Activated naive CD4-positive, alpha-beta T cell treated with anti-CD3 and anti-CD28 coated beads, Interleukin-2, amount 50 U/mL, for 16 hours (primary cell): ENCODE results near the gene RNH1.

Experiments used
- DNase-seq: peaks from one replicate; pipeline ENCODE4 v3.0.0-alpha.2; 2020

RNH1 gene

GRCh38 chr11:536841-537621, 30.0 kb upstream of the RNH1 start, which contains the start of gene LRRC56:
Gene LRRC56 (plus strand): TSS chr11:537527. CDS start chr11:540685, 3,158 bp downstream.
- DNase-seq = peak; percentile 89

- peak; percentile 96 for DNase-seq
These were observed 28.7 kb upstream of the RNH1 start, which contains the start of gene HRAS for GRCh38 chr11:535519-536454. Gene HRAS (minus strand): TSS chr11:535576.

GRCh38 chr11:535210-535518, 28.1 kb upstream of the RNH1 start:
- no peak for DNase-seq

GRCh38 chr11:534396-535209, 27.6 kb upstream of the RNH1 start:
- DNase-seq = peak; percentile 35

- no peak for DNase-seq
These were observed 26.7 kb upstream of the RNH1 start for GRCh38 chr11:533586-534395.

- DNase-seq = no peak
These were observed 26.0 kb upstream of the RNH1 start for GRCh38 chr11:532986-533585.

- DNase-seq = no peak
These were observed 25.5 kb upstream of the RNH1 start for GRCh38 chr11:532527-532985.

GRCh38 chr11:531919-532526, 25.0 kb upstream of the RNH1 start:
- no peak for DNase-seq

- no peak for DNase-seq
These were observed 24.2 kb upstream of the RNH1 start for GRCh38 chr11:530960-531831.

- no peak for DNase-seq
These were observed 22.8 kb upstream of the RNH1 start for GRCh38 chr11:529728-530411.

- no peak for DNase-seq
These were observed 22.0 kb upstream of the RNH1 start for GRCh38 chr11:528815-529727.

GRCh38 chr11:528166-528814, 21.2 kb upstream of the RNH1 start:
- no peak for DNase-seq

GRCh38 chr11:526192-526591, 19.1 kb upstream of the RNH1 start:
- no peak for DNase-seq

GRCh38 chr11:521177-521688, 14.2 kb upstream of the RNH1 start:
- no peak for DNase-seq

GRCh38 chr11:520428-521176, 13.6 kb upstream of the RNH1 start:
- no peak for DNase-seq

GRCh38 chr11:518463-519202, 11.6 kb upstream of the RNH1 start:
- DNase-seq = peak; percentile 79
